Measurements from ENCODE around the gene TRIM34. TPM values are rescaled to one million over a fixed set of nuclear protein-coding genes. Genes with fewer than 3 reads are reported as not detected.

The TRIM34 gene
- total and polyA plus RNA-seq, 7 donors, result 0.48 to 1.3 (median 0.79) TPM

GRCh38 chr11:5684646-5685362 is 60.0 kb downstream of the TRIM34 start, which contains the start of gene TRIM5:
Gene TRIM5 (minus strand): TSS chr11:5685074. CDS start chr11:5680177, 4,897 bp downstream.
- Histone ChIP-seq H3K9me3 (no peaks in the 10 kb centered on the region), H3K4me3 (peak within 1 kb of the TSS; percentile 64), H3K4me1 (no peaks in the 10 kb centered on the region), H3K36me3 (ENCODE audit: insufficient read depth in 1 of 2, low read depth in 1 of 2) (no peaks in the 10 kb centered on the region), H3K27me3 (ENCODE audit: insufficient read depth in 3 of 3, low read length in 2 of 3) (no peaks in the 10 kb centered on the region), H3K27ac (peak within 1 kb of the TSS; percentile 83)
- peak; percentile 78 to 81 for DNase-seq
- WGBS, 3 donors, result 2 to 6% (median 2%) methylated on average over 13 of the region's 13 CpGs
- peak; percentile 40 for TF ChIP-seq CTCF (IDR thresholded peaks at IDR 0.05)
- ATAC-seq, result peak; percentile 95 to 98 (median 96)
- intact Hi-C loops (cut with DNase I), result no loop called here

GRCh38 chr11:5686426-5686825 is 61.6 kb downstream of the TRIM34 start:
- TF ChIP-seq CTCF (IDR thresholded peaks at IDR 0.05), result no peak
- 92 to 98% (median 95%) methylated on average over 4 of the region's 4 CpGs for WGBS, 3 donors
- H3K9me3 ChIP-seq, result no peaks in the 10 kb centered on the region
- ATAC-seq (no peak), DNase-seq (no peak)
- no peaks in the 10 kb centered on the region for H3K36me3 ChIP-seq (ENCODE audit: insufficient read depth in 1 of 2, low read depth in 1 of 2)
- intact Hi-C loops (cut with DNase I), result no loop called here
- no peak overlapping the region for H3K27ac ChIP-seq
- no peaks in the 10 kb centered on the region for H3K27me3 ChIP-seq (ENCODE audit: insufficient read depth in 3 of 3, low read length in 2 of 3)
- no peak overlapping the region for H3K4me3 ChIP-seq
- no peaks in the 10 kb centered on the region for H3K4me1 ChIP-seq

- Histone ChIP-seq H3K4me3 (no peak overlapping the region), H3K36me3 (ENCODE audit: insufficient read depth in 1 of 2, low read depth in 1 of 2) (no peaks in the 10 kb centered on the region), H3K27me3 (ENCODE audit: insufficient read depth in 3 of 3, low read length in 2 of 3) (no peaks in the 10 kb centered on the region), H3K27ac (no peak overlapping the region), H3K4me1 (no peaks in the 10 kb centered on the region), H3K9me3 (no peaks in the 10 kb centered on the region)
- TF ChIP-seq CTCF (IDR thresholded peaks at IDR 0.05), result no peak
- DNase-seq (no peak), ATAC-seq (no peak)
- 92 to 100% (median 100%) methylated on average over 1 of the region's 1 CpG for WGBS, 3 donors
- intact Hi-C loops (cut with DNase I), result no loop called here
Observed at GRCh38 chr11:5688482-5688881, 63.7 kb downstream of the TRIM34 start.

GRCh38 chr11:5689551-5689983 is 64.8 kb downstream of the TRIM34 start, which contains the start of gene TRIM22:
Gene TRIM22 (plus strand): TSS chr11:5689790. CDS start chr11:5696233, 6,443 bp downstream.
- Histone ChIP-seq H3K36me3 (ENCODE audit: insufficient read depth in 1 of 2, low read depth in 1 of 2) (no peaks in the 10 kb centered on the region), H3K4me1 (no peaks in the 10 kb centered on the region), H3K27me3 (ENCODE audit: insufficient read depth in 3 of 3, low read length in 2 of 3) (no peaks in the 10 kb centered on the region), H3K9me3 (no peaks in the 10 kb centered on the region), H3K27ac (peak within 1 kb of the TSS; percentile 68), H3K4me3 (peak within 1 kb of the TSS; percentile 62)
- no peak for TF ChIP-seq CTCF (IDR thresholded peaks at IDR 0.05)
- intact Hi-C loops (cut with DNase I), result no loop called here
- DNase-seq (no peak), ATAC-seq (peak; percentile 24 to 58 (median 46))
- whole genome bisulfite sequencing, 3 donors, result 5 to 12% (median 11%) methylated on average over 2 of the region's 2 CpGs
